ENCODE data around the gene LIN9.

- TF ChIP-seq, protein P1, sequence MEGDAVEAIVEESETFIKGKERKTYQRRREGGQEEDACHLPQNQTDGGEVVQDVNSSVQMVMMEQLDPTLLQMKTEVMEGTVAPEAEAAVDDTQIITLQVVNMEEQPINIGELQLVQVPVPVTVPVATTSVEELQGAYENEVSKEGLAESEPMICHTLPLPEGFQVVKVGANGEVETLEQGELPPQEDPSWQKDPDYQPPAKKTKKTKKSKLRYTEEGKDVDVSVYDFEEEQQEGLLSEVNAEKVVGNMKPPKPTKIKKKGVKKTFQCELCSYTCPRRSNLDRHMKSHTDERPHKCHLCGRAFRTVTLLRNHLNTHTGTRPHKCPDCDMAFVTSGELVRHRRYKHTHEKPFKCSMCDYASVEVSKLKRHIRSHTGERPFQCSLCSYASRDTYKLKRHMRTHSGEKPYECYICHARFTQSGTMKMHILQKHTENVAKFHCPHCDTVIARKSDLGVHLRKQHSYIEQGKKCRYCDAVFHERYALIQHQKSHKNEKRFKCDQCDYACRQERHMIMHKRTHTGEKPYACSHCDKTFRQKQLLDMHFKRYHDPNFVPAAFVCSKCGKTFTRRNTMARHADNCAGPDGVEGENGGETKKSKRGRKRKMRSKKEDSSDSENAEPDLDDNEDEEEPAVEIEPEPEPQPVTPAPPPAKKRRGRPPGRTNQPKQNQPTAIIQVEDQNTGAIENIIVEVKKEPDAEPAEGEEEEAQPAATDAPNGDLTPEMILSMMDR (conservative IDR thresholded peaks at IDR 0.05; ENCODE audit: low read depth in 2 of 2), result no peak
- no peak for TF ChIP-seq EZH2 (IDR thresholded peaks at IDR 0.05; ENCODE audit: low read depth, unreplicated experiment)
- TF ChIP-seq POLR2AphosphoS5 (IDR thresholded peaks at IDR 0.05; ENCODE audit: low read depth), result no peak
- no peak for TF ChIP-seq JUNB (IDR thresholded peaks at IDR 0.05; ENCODE audit: unreplicated experiment)
- no peak for TF ChIP-seq CREB1 (CRISPR knock-in tag; IDR thresholded peaks at IDR 0.05; ENCODE audit: low read depth)
- no peak for TF ChIP-seq STAT1 (IDR thresholded peaks at IDR 0.05; ENCODE audit: unreplicated experiment)
- TF ChIP-seq, protein P2, sequence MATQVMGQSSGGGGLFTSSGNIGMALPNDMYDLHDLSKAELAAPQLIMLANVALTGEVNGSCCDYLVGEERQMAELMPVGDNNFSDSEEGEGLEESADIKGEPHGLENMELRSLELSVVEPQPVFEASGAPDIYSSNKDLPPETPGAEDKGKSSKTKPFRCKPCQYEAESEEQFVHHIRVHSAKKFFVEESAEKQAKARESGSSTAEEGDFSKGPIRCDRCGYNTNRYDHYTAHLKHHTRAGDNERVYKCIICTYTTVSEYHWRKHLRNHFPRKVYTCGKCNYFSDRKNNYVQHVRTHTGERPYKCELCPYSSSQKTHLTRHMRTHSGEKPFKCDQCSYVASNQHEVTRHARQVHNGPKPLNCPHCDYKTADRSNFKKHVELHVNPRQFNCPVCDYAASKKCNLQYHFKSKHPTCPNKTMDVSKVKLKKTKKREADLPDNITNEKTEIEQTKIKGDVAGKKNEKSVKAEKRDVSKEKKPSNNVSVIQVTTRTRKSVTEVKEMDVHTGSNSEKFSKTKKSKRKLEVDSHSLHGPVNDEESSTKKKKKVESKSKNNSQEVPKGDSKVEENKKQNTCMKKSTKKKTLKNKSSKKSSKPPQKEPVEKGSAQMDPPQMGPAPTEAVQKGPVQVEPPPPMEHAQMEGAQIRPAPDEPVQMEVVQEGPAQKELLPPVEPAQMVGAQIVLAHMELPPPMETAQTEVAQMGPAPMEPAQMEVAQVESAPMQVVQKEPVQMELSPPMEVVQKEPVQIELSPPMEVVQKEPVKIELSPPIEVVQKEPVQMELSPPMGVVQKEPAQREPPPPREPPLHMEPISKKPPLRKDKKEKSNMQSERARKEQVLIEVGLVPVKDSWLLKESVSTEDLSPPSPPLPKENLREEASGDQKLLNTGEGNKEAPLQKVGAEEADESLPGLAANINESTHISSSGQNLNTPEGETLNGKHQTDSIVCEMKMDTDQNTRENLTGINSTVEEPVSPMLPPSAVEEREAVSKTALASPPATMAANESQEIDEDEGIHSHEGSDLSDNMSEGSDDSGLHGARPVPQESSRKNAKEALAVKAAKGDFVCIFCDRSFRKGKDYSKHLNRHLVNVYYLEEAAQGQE (IDR thresholded peaks at IDR 0.05; ENCODE audit: unreplicated experiment), result no peak
- no peak for TF ChIP-seq EZH2phosphoT487 (IDR thresholded peaks at IDR 0.05; ENCODE audit: unreplicated experiment)
Measured at GRCh38 chr1:226253933-226254332, 55.0 kb downstream of the LIN9 start.

All from GM23338 (cell line).